HEK293 (cell line): ENCODE data around the gene PTTG1.

Experiments
- CTCF ChIP-seq: fragments of 450-650 bp; formaldehyde crosslinking; IDR thresholded peaks from 2 replicates; pipeline ENCODE4 v1.5.1; 2016; ENCODE audit warnings: missing biosample characterization, missing genetic modification characterization
- KLF17 ChIP-seq: fragments of 450-650 bp; formaldehyde crosslinking; IDR thresholded peaks from 2 replicates; pipeline ENCODE4 v1.5.1; 2016; ENCODE audit warnings: missing biosample characterization, missing genetic modification characterization
- PRDM1 ChIP-seq: fragments of 450-650 bp; formaldehyde crosslinking; IDR thresholded peaks from 2 replicates; pipeline ENCODE4; 2016; ENCODE audit warnings: missing biosample characterization, missing genetic modification characterization
- PRDM4 ChIP-seq: fragments of 450-650 bp; formaldehyde crosslinking; IDR thresholded peaks from 2 replicates; pipeline ENCODE4 v1.5.1; 2017; ENCODE audit warnings: missing biosample characterization, missing genetic modification characterization
- TCF7L2 ChIP-seq: IDR thresholded peaks from 2 replicates; pipeline ENCODE4 v1.6.1; 2011; ENCODE audit warnings: low read depth, mild to moderate bottlenecking, inconsistent platforms, low read length, moderate library complexity, borderline replicate concordance
- YY1 ChIP-seq: fragments of 450-650 bp; formaldehyde crosslinking; IDR thresholded peaks from 2 replicates; pipeline ENCODE4 v1.5.1; 2018; ENCODE audit warnings: missing biosample characterization, missing genetic modification characterization
- ZNF175 ChIP-seq: fragments of 450-650 bp; formaldehyde crosslinking; IDR thresholded peaks from 2 replicates; pipeline ENCODE4 v1.5.1; 2016; ENCODE audit warnings: missing biosample characterization, missing genetic modification characterization
- ZNF2 ChIP-seq: fragments of 450-650 bp; formaldehyde crosslinking; IDR thresholded peaks from 2 replicates; pipeline ENCODE4 v1.5.1; 2016; ENCODE audit warnings: missing biosample characterization, missing genetic modification characterization
- ZNF354C ChIP-seq: fragments of 450-650 bp; formaldehyde crosslinking; IDR thresholded peaks from 2 replicates; pipeline ENCODE4 v1.5.1; 2016; ENCODE audit warnings: missing biosample characterization, missing genetic modification characterization, low read depth, borderline replicate concordance
- ZNF513 ChIP-seq: fragments of 450-650 bp; IDR thresholded peaks from 2 replicates; pipeline ENCODE4 v1.5.1; 2018; ENCODE audit warnings: missing biosample characterization, missing genetic modification characterization

- TF ChIP-seq KLF17 (tag by site-specific recombination) (no peak), CTCF (tag by site-specific recombination) (no peak), ZNF2 (no peak), YY1 (tag by site-specific recombination) (no peak), ZNF175 (tag by site-specific recombination) (no peak), PRDM4 (tag by site-specific recombination) (no peak), ZNF513 (tag by site-specific recombination) (no peak), ZNF354C (no peak), TCF7L2 (no peak), PRDM1 (no peak)
Observed at GRCh38 chr5:160452036-160452435, 30.4 kb downstream of the PTTG1 start.
